WTC11 (cell line): Measurements from ENCODE around the gene ACTRT2. TPM values are rescaled to one million over a fixed set of nuclear protein-coding genes. Genes with fewer than 3 reads are reported as not detected.

Source experiments
- ATAC-seq: fragments of 200-7000 bp; cut with Tn5 transposase; 2 replicates; pipeline ENCODE4 v1.10.0; 2021; ENCODE audit warnings: mild to moderate bottlenecking, moderate library complexity
- CTCF ChIA-PET: fragments of 300-600 bp; sonication (Branson Sonifier 250); formaldehyde crosslinking; loops from one replicate; lab custom pipeline; 2021; ENCODE audit warnings: antibody characterized with exemption; lab: Charles Lee
- POLR2A ChIA-PET: fragments of 350-600 bp; sonication (Branson Sonifier 250); formaldehyde crosslinking; loops from one replicate; lab custom pipeline; 2021; ENCODE audit warnings: antibody characterized with exemption; lab: Charles Lee
- DNase-seq: peaks from one replicate; pipeline ENCODE4 v3.0.0; 2021; ENCODE audit warnings: low spot score
- H3K27ac Mint-ChIP-seq: 2 replicates; pipeline ENCODE4 v1.8.0; 2021; ENCODE audit warnings: mixed read lengths
- H3K27me3 Mint-ChIP-seq: 2 replicates; pipeline ENCODE4 v1.8.0; 2021; ENCODE audit warnings: low read depth, mild to moderate bottlenecking, moderate library complexity, mixed read lengths
- H3K36me3 Mint-ChIP-seq: 2 replicates; pipeline ENCODE4 v1.8.0; 2021; ENCODE audit warnings: mixed read lengths
- H3K4me1 Mint-ChIP-seq: 2 replicates; pipeline ENCODE4 v1.8.0; 2022; ENCODE audit warnings: mixed read lengths
- H3K4me3 Mint-ChIP-seq: 2 replicates; pipeline ENCODE4 v1.8.0; 2021; ENCODE audit warnings: mild to moderate bottlenecking, moderate library complexity, mixed read lengths
- H3K9me3 Mint-ChIP-seq: 2 replicates; pipeline ENCODE4 v1.8.0; 2021; ENCODE audit warnings: mixed read lengths
- AR ChIP-seq: fragments of 250-450 bp; sonication (Bioruptor Pico); IDR thresholded peaks from 2 replicates; pipeline ENCODE4 v1.9.0; 2021; ENCODE audit warnings: mild to moderate bottlenecking
- ATF6 ChIP-seq: sonication (generic); formaldehyde crosslinking; IDR thresholded peaks from 2 replicates; pipeline ENCODE4 v1.8.1; 2023; ENCODE audit warnings: mild to moderate bottlenecking, missing genetic modification reagents
- CDX4 ChIP-seq: fragments of 250-450 bp; sonication (Bioruptor Pico); IDR thresholded peaks from 2 replicates; pipeline ENCODE4 v1.9.0; 2021; ENCODE audit warnings: moderate library complexity, mild to moderate bottlenecking, inconsistent platforms, borderline replicate concordance
- CREB1 ChIP-seq: sonication (generic); formaldehyde crosslinking; IDR thresholded peaks from 2 replicates; pipeline ENCODE4 v1.8.0; 2023; ENCODE audit warnings: mild to moderate bottlenecking, missing genetic modification reagents
- ERG ChIP-seq: fragments of 250-450 bp; sonication (Bioruptor Pico); IDR thresholded peaks from 2 replicates; pipeline ENCODE4 v1.8.0; 2021; ENCODE audit warnings: mild to moderate bottlenecking
- FOXP4 ChIP-seq: sonication (generic); formaldehyde crosslinking; IDR thresholded peaks from 2 replicates; pipeline ENCODE4 v1.8.0; 2022; ENCODE audit warnings: mild to moderate bottlenecking, missing genetic modification reagents
- HMGXB4 ChIP-seq: sonication (generic); formaldehyde crosslinking; IDR thresholded peaks from 2 replicates; pipeline ENCODE4 v1.8.1; 2023; ENCODE audit warnings: mild to moderate bottlenecking, moderate library complexity, missing genetic modification reagents
- MLX ChIP-seq: sonication (generic); formaldehyde crosslinking; IDR thresholded peaks from 2 replicates; pipeline ENCODE4 v1.8.1; 2023; ENCODE audit warnings: mild to moderate bottlenecking, missing genetic modification reagents, moderate library complexity
- MXD4 ChIP-seq: fragments of 250-450 bp; sonication (Bioruptor Pico); IDR thresholded peaks from 2 replicates; pipeline ENCODE4 v1.8.0; 2021; ENCODE audit warnings: mild to moderate bottlenecking, moderate library complexity, borderline replicate concordance
- NR1H2 ChIP-seq: sonication (generic); formaldehyde crosslinking; IDR thresholded peaks from 2 replicates; pipeline ENCODE4 v1.9.0; 2021; ENCODE audit warnings: mild to moderate bottlenecking, moderate library complexity, missing genetic modification reagents
- PRDM15 ChIP-seq: sonication (generic); formaldehyde crosslinking; IDR thresholded peaks from 2 replicates; pipeline ENCODE4 v1.8.0; 2022; ENCODE audit warnings: missing genetic modification reagents
- RELA ChIP-seq: sonication (generic); formaldehyde crosslinking; IDR thresholded peaks from 2 replicates; pipeline ENCODE4 v1.8.1; 2022; ENCODE audit warnings: missing genetic modification reagents, mild to moderate bottlenecking, borderline replicate concordance
- TCF7 ChIP-seq: sonication (generic); formaldehyde crosslinking; IDR thresholded peaks from 2 replicates; pipeline ENCODE4 v1.8.0; 2022; ENCODE audit warnings: mild to moderate bottlenecking, low read depth, missing genetic modification reagents, moderate library complexity
- USF1 ChIP-seq: sonication (generic); formaldehyde crosslinking; IDR thresholded peaks from 2 replicates; pipeline ENCODE4 v1.8.0; 2022; ENCODE audit warnings: mild to moderate bottlenecking, missing genetic modification reagents
- ZBTB21 ChIP-seq: sonication (generic); formaldehyde crosslinking; IDR thresholded peaks from 2 replicates; pipeline ENCODE4 v1.8.1; 2023; ENCODE audit warnings: mild to moderate bottlenecking, missing genetic modification reagents, borderline replicate concordance
- ZNF263 ChIP-seq: sonication (generic); formaldehyde crosslinking; IDR thresholded peaks from 2 replicates; pipeline ENCODE4 v1.8.1; 2022; ENCODE audit warnings: low read depth, mild to moderate bottlenecking, moderate library complexity, missing genetic modification reagents
- ZNF671 ChIP-seq: fragments of 250-450 bp; sonication (Bioruptor Pico); IDR thresholded peaks from 2 replicates; pipeline ENCODE4 v1.8.0; 2021; ENCODE audit warnings: mild to moderate bottlenecking
- total RNA-seq: library from RNA; stranded (reverse); gene quantifications from 3 replicates; pipeline ENCODE4 v1.2.3, GENCODE V29; 2021

The ACTRT2 gene
- total RNA-seq, 1 experiment from 2014 or later, result not detected

GRCh38 chr1:3026581-3027391 lies 5.5 kb downstream of the ACTRT2 start (continued):
- TF ChIP-seq ATF6 (CRISPR knock-in tag), result no peak
- TF ChIP-seq RELA (CRISPR knock-in tag), result no peak
- no peak for TF ChIP-seq AR (CRISPR knock-in tag)
- no peak for TF ChIP-seq CREB1 (CRISPR knock-in tag)

- H3K4me1 Mint-ChIP-seq, result no peaks in the 10 kb centered on the region
- CTCF ChIA-PET, result no interaction called here
- no peak for ATAC-seq
- DNase-seq, result no peak
- peaks cover 13% of the 10 kb centered on the region for H3K9me3 Mint-ChIP-seq
- H3K36me3 Mint-ChIP-seq, result peaks cover 6% of the 10 kb centered on the region; the same call in 1 of the 2 replicates
- no peak overlapping the region for H3K4me3 Mint-ChIP-seq
- no peaks in the 10 kb centered on the region for H3K27me3 Mint-ChIP-seq
- no peak overlapping the region for H3K27ac Mint-ChIP-seq
- POLR2A ChIA-PET, result no interaction called here
- TF ChIP-seq MLX (CRISPR knock-in tag) (no peak), CDX4 (no peak), ERG (CRISPR knock-in tag) (no peak), HMGXB4 (no peak), ZNF671 (CRISPR knock-in tag) (no peak), NR1H2 (CRISPR knock-in tag) (no peak), PRDM15 (CRISPR knock-in tag) (no peak), FOXP4 (CRISPR knock-in tag) (no peak), TCF7 (no peak), MXD4 (CRISPR knock-in tag) (no peak), USF1 (CRISPR knock-in tag) (no peak), ZBTB21 (no peak), ZNF263 (CRISPR knock-in tag) (no peak)
These were observed 6.5 kb downstream of the ACTRT2 start for GRCh38 chr1:3027611-3028371.
